Coronary artery (tissue), 2 donors: ENCODE data around the gene ELOVL1.

Source experiments
- DNase-seq: peaks from one replicate; pipeline ENCODE4 v3.0.0-alpha.2; 2017; ENCODE audit warnings: low spot score
- H3K27ac ChIP-seq, 2 donors: fragments of 200-600 bp; sonication (generic); one replicate each; pipeline ENCODE4 v1.5.1; 2016 to 2019
- H3K4me3 ChIP-seq: fragments of 200-600 bp; sonication (generic); 2 replicates; pipeline ENCODE4 v1.5.1; 2016; ENCODE audit warnings: mild to moderate bottlenecking, moderate library complexity
- CTCF ChIP-seq: fragments of 200-600 bp; sonication (generic); IDR thresholded peaks from one replicate; pipeline ENCODE4 v1.5.1; 2019; ENCODE audit warnings: antibody characterized with exemption

Gene ELOVL1

DNA sequence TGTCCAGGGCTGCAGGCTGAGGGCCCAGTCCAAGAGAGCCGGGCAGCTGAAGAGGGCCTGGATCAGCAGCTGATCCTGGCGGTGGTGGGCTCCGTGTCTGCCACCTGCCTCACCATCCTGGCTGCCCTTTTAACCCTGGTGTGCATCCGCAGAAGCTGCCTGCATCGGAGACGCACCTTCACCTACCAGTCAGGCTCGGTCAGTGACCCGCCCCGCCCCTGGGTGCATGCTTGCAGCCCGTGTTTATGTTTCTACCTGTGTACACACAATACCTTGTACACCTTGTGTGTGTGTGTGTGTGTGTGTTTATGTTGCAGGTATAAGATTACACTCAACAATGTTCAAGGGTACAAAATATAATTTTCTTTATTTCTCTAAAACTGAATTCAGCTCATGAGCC lies 54.0 kb downstream of the ELOVL1 start:
- no peak overlapping the region for H3K4me3 ChIP-seq
- no peak overlapping the region for H3K27ac ChIP-seq
- DNase-seq: no peak
- no peak for TF ChIP-seq CTCF
